COLO829 (cell line): ENCODE data around the gene EPHB2.

Experiments
- DNase-seq: peaks from one replicate; pipeline ENCODE4 v3.0.0; 2012; ENCODE audit warnings: low spot score

Gene EPHB2

DNA sequence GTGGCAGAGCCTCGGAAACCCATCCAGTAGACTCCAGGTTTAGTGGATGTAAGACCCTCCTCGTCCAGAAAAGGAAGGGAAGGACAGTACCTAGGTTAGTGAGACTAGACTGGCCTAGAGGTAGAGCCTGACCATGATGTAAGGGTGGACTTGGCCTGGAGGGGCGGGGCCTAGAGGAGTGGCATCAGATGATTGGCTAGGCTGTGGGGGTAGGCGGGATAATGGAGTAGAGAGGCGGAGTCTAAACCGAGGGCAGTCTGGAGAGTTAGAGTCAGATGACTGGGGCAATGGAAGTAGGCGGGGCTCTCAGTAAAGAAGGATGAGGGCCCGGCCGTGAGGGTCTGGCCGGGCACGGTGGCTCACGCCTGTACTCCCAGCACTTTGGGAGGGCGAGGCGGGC lies 70.1 kb downstream of the EPHB2 start:
- DNase-seq: peak; percentile 68

- DNase-seq: no peak
Observed at GRCh38 chr1:22781483-22781882, 70.8 kb downstream of the EPHB2 start.

DNA sequence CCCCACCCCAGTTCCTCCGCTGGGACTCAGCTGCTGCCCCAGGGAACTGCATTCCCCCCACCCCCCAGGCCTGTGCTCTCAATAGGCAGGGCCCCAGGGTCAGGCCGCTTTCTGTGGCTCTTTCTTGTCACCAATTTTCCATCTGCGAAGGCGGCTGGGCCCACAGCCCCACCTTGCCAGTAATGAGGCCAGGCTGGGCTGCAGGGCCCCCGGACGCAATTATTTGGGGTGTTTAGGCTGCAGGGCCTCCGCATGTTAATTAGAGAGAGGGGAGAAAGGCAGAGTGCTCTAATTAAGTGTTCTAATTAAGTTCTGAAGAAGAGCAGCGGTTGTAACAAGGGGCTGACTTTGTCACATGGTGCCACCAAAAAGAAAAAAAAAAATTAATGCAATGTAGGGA lies 71.8 kb downstream of the EPHB2 start:
- DNase-seq: no peak

DNA sequence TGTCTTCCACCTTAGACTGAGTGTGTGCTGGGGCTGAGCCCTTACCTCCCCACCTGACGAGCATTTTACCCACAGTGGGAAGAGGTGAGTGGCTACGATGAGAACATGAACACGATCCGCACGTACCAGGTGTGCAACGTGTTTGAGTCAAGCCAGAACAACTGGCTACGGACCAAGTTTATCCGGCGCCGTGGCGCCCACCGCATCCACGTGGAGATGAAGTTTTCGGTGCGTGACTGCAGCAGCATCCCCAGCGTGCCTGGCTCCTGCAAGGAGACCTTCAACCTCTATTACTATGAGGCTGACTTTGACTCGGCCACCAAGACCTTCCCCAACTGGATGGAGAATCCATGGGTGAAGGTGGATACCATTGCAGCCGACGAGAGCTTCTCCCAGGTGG lies 73.7 kb downstream of the EPHB2 start:
- no peak for DNase-seq

- DNase-seq: no peak
Observed at GRCh38 chr1:22784737-22785136, 74.1 kb downstream of the EPHB2 start.

DNA sequence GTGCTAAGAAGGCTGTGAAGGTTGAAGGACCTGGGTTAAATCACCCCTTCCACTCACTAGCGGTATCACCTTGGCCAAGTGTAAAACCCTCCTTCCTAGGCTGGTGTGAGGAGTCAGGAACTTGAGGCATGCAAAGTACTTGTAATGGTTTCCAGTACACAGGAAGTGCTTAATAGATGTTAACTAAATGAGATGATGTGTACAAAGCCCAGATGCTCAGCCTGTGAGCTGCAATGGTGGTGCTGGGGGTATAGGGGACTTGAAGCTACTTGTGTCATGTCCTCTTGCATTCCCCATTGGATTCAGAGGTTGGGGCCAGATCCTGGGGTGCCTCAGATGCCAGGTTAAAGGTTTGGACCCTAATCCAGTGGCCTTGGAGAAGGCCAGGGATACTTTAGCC lies 75.5 kb downstream of the EPHB2 start:
- no peak for DNase-seq

GRCh38 chr1:22786719-22787489 lies 76.3 kb downstream of the EPHB2 start:
- DNase-seq: no peak

GRCh38 chr1:22787636-22788035 lies 77.0 kb downstream of the EPHB2 start:
- DNase-seq: no peak

DNA sequence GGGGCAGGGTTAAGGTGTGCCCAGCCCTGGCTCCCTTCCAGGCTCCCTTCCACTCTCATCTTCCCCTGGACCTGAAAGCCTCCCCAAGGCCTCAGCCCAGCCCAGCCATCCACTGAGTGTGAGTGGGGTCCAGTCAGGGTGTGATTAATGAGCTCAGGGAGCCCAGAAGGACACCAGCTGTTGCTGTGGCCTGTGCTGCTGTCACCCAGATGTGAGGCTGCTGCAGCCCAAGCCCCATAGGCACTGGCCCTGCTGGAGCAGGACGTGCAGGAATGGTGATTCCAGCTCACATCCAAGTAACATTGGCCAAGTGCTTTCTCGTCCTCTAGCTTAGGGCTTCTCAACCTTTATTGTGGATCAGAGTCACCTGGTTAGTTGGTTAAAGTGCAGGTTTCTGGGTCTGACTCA lies 77.6 kb downstream of the EPHB2 start:
- DNase-seq: no peak

DNA sequence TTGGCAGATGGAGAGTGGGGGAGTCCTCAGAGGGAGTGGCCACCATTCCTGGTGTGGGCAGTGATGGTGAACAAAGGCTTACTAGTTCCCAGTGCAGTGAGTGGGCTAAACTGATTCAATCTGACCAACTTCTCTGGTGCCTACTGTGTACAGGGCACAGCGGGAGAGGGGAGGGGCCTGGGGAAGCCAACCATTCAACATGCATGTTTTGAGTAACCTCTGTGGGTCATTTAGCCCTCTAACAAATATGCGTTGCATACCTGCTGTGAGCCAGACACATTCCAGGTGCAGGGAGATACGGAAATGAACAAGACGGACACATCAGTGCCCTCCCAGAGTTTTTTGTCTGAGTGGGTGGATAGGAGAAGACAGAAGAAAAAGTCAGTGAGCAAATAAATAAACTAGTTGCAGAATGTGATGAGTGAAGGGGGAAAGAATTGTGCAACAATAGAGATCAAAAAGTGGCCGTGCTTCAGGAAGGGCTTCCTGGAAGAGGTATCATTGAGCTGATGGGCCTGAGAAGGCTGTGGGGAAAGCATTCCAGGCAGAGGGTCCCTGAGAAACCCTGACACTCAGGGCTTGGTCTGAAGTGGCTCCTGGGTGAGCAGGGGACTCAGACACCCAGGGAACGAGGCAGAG lies 78.8 kb downstream of the EPHB2 start:
- DNase-seq: no peak

GRCh38 chr1:22790232-22791008 lies 79.8 kb downstream of the EPHB2 start:
- DNase-seq: no peak

DNA sequence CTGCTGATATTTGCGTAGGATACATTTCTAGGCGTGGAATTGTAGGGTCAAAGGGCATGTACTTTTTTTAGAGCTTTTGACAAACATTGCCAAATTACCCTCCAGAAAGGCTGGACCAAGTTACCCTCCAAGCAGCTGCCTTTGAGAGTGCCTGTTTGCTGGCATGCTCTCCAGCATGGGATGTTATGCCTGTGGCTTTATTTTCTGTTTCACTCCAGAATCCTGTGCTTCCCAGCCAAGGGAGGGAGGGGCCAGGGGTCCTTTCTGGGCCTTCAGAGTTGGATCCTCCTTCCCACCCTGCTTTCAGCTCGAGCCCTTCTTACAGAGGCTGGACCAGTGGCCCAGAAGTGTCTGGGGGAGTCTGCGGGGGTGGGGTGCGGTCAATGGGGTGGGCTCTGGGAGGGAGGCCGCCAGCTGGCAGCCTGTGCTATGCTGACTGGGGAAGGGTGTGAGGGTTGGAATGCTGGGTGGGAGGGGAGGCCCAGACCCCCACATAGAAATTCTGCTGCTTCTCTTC lies 81.2 kb downstream of the EPHB2 start:
- DNase-seq: no peak

DNA sequence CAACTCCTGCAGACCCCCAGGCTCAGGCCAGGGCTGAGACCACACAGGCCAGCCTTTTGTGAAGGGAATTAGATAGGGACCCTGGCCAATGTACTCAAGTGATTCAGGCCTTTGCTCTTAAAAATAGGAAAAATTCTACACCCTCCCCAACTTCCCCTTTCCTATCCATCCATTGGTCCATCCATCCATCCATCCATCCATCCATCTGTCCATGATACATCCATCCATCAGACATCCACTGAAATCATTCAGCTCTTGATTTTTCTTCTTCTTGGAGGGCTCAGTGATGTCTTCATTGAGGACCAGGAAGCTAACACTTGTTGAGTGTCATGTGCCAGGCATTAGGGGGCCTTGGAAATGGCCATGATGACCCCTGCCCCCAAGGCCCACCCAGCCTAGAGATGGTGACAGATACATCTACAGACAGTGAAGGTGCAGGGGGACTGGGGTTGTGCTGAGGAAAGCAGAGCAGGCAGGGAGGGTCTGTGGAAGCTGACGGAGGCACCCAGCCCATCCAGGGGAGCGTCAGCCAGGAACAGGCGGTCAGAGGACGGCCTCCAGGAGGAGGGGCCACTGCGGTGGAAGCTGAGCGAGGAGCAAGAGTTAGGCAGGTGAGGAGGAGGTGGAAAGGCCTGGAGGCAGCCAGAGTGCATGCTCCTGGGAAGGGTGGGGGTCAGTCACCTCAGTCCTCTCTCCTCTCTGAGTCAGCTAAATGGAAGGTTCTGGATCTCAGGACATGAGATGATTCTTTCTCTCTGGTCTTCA lies 81.9 kb downstream of the EPHB2 start:
- no peak for DNase-seq

DNA sequence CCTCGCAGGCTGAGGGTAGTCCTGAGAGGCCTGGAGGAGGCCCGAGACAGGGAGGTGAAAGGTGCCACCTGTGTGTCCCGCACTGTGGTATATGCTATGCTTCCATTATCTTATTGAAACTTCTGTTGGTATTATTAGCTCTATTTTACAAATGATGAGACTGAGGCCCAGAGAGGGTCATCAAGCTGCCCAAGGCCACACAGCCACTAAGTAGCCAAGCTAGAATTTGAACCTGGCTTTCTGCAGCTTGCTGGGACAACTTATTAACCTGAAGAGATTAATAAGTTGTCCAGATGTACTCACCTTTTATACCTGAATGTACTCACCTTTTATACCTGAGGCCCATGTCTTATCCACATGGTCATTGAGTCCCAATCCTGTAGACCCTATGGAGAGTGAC lies 83.0 kb downstream of the EPHB2 start:
- DNase-seq: no peak

GRCh38 chr1:22794647-22795365 lies 84.2 kb downstream of the EPHB2 start:
- no peak for DNase-seq

GRCh38 chr1:22795366-22795714 lies 84.7 kb downstream of the EPHB2 start:
- no peak for DNase-seq

- DNase-seq: no peak
Observed at GRCh38 chr1:22796642-22797041, 86.0 kb downstream of the EPHB2 start.

DNA sequence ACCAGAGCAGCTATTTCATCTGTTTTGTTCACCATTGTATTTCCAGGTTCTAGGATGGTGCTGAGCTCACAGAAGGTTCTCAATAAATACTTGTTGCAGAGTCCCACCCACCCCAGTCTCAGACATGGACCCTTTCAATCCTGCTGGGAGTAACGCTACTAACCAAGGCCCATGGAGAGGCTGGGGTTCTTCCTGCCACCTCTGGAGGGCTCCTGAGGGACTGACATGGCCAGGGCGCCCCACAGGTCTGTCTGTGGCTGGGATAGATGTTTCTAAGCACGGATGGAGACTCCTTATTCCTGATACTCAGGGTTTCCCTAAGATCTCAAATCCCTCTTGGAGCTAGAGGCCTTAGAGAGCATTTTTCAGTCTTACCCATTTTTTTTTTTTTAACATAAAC lies 87.4 kb downstream of the EPHB2 start:
- DNase-seq: no peak

- no peak for DNase-seq
Observed at GRCh38 chr1:22799971-22800370, 89.3 kb downstream of the EPHB2 start.

DNA sequence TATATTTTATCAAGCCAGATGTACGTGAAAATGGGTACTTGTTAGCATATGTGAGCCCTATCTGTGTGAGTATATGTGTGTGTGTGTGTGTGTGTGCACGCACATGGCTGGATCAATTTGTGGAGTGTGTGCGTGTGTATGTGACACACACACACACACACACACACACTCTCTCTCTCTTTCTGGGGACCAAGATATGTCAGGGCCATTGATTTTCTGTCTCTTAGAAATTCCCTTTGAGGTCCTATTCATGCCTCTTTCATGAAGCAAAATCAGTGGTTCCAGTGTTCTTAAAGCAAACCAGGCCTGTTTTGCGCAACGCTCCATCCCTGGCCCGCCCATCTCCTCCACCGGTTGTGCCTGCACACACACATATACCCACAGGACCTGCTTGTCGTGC lies 90.0 kb downstream of the EPHB2 start:
- no peak for DNase-seq

- no peak for DNase-seq
Observed at GRCh38 chr1:22801347-22801746, 90.7 kb downstream of the EPHB2 start.

GRCh38 chr1:22801761-22802160 lies 91.1 kb downstream of the EPHB2 start:
- no peak for DNase-seq
